Fibroblast of villous mesenchyme (primary cell): ENCODE measurements around the gene COPS3. TPM values are rescaled to one million over a fixed set of nuclear protein-coding genes. Genes with fewer than 3 reads are reported as not detected.
"Not testable (repeated sequence)": the region's sequence is repeated elsewhere in the genome, so short reads cannot be mapped to it uniquely, and the experiment has no call there.

Experiments
- DNase-seq: peaks from one replicate; pipeline ENCODE4 v3.0.0-alpha.2; 2010; ENCODE audit warnings: low read depth
- H3K4me3 ChIP-seq: 2 replicates; pipeline ENCODE4 v1.5.1; 2011; ENCODE audit warnings: low read depth, mild to moderate bottlenecking, low read length
- total RNA-seq: library from RNA; depleted of rRNA; stranded (reverse); fragments of >200 nt; gene quantifications from 2 replicates; pipeline ENCODE4 v1.2.3, GENCODE V29; 2012
- TF ChIP-seq, protein P1 (sequence below): IDR thresholded peaks from 2 replicates; pipeline ENCODE4 v1.5.1; 2012; ENCODE audit warnings: low read depth, mild to moderate bottlenecking, low read length; ENCODE audit not compliant: insufficient read depth

Gene COPS3
- total RNA-seq, 1 donor, result 93.7 TPM

DNA sequence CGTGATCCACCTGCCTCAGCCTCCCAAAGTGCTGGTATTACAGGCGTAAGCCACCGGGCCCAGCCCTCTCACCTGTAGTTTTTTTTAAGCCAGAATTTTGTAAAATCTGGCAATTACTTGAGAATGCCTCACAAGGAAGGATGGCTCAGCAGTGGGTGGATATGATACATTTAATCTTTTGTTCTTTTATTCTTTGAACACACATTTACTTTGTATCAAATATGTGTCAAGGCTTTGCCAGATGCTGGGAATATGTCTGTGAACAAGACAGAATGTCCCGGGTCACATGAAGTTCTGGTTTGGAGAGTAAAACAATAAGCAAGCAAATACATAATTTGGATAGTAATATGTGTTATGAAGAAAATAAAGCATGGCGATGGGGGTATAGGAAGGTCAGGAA is 4.9 kb upstream of the COPS3 start:
- no peak overlapping the region for H3K4me3 ChIP-seq
- TF ChIP-seq, protein P1, sequence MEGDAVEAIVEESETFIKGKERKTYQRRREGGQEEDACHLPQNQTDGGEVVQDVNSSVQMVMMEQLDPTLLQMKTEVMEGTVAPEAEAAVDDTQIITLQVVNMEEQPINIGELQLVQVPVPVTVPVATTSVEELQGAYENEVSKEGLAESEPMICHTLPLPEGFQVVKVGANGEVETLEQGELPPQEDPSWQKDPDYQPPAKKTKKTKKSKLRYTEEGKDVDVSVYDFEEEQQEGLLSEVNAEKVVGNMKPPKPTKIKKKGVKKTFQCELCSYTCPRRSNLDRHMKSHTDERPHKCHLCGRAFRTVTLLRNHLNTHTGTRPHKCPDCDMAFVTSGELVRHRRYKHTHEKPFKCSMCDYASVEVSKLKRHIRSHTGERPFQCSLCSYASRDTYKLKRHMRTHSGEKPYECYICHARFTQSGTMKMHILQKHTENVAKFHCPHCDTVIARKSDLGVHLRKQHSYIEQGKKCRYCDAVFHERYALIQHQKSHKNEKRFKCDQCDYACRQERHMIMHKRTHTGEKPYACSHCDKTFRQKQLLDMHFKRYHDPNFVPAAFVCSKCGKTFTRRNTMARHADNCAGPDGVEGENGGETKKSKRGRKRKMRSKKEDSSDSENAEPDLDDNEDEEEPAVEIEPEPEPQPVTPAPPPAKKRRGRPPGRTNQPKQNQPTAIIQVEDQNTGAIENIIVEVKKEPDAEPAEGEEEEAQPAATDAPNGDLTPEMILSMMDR, result no peak

DNA sequence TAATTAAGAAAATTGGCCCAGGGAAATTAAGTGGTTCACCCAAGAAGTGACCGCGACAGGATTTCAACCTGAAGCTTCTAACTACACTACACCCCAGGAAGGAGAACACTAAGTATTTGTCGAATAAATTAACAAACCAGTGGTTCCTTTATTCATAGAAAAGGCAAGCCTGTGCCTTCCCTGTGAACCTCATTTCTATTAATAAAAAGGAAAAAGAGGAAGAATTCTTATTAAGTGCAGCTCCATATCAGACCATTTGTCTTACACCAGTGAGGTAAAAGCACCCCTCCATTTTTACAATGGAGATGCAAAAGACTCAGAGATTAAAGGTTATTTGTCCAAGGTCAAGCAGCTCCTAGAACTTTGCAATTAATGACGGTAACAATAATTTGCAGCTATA is 1.7 kb downstream of the COPS3 start:
- DNase-seq, result no peak
- peak overlapping the region; percentile 96 for H3K4me3 ChIP-seq
- TF ChIP-seq, protein P1, result no peak

More for the DNA sequence above, 4.9 kb upstream of the COPS3 start:
- DNase-seq, result no peak

DNA sequence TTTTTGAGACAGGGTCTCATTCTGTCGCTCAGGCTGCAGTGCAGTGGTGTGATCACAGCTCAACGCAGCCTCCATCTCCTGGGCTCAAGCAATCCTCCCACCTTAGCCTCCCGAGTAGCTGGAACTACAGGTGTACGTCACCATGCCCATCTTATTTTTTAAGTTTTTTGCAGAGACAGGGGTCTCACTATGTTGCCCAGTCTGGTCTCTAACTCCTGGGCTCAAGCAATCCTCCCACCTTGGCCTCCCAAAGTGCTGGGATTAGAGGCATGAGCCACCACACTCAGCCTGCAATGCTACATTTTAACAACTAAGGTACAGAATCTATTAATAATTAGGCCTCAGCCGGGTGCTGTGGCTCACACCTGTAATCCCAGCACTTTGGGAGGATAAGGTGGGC is 3.6 kb downstream of the COPS3 start:
- DNase-seq, H3K4me3 ChIP-seq: not testable (repeated sequence)

DNA sequence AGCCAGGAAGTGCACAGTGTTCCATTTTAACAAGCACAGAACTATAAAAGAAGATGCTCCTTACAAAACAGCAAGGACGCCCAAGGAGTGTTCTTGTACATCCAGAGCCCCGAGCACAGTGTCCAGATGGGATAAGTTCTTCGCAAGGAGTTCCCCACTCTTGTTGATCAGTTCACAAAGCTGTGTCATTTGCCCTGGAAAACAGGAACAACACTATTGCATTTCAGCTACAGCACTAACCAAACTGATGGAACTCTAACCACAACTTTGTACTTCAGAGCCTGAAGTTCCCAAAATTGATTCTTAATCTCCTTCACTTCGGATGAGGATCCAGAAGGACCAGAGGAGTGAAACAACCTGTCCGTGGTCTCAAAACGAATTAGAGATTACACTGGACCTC is 5.1 kb downstream of the COPS3 start:
- TF ChIP-seq, protein P1, result no peak
- DNase-seq, result no peak
- H3K4me3 ChIP-seq, result no peak overlapping the region

DNA sequence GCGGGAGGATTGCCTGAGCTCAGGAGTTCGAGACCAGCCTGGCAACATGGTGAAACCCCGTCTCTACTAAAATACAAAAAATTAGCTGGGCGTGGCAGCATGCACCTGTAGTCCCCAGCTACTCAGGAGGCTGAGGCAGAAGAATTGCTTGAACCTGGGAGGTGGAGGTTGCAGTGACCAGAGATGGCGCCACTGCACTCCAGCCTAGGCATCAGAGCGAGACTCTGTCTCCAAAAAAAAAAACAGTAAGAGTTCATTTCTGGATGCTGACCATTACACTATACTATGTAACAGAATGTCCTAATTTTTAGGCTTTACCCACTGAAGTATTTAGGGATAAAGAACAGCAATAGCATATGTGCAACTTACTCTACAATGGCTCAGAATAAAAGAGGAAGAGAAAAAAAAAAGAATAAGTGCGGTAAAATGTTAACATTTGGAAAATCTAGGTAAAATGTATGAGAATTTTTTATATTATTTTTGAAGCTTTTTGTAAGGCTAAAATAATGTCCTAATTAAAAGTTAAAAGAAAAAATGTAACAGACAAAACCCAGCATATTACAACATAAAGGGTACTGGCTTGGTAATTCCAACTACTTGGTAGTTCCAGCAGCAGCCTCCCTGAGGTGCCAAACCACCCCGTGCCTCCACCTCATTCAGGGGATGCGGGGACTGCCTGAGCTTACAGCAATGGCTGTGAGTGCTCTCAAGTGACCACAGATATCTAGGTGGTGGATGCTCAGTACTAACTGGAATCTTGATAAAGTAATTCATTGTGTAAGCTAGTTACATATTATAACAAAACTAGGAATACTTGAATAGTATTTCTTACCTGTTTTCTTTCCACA is 10.9 kb downstream of the COPS3 start:
- no peak overlapping the region for H3K4me3 ChIP-seq
- TF ChIP-seq, protein P1, result peak; percentile 36
- peak; percentile 4 for DNase-seq

DNA sequence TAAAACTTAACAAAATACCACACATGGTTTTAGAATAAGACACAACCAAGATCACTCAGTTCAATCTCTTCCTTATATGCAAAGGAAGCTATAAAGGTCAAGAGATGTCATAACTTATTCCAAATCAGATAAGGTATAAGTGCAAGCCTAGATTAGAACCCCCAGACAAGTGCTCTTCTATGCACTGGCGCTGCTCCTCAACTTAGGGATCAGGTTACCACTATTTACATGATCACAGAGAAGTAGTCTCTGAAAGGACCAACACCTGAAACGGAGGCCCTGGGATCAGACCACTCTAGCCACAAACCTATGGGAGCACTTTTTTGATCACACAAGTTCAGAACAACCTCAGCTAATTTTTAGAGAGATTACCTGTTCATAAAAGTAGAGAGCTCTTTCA is 16.6 kb downstream of the COPS3 start:
- DNase-seq, result no peak
- no peak overlapping the region for H3K4me3 ChIP-seq
- TF ChIP-seq, protein P1, result no peak

DNA sequence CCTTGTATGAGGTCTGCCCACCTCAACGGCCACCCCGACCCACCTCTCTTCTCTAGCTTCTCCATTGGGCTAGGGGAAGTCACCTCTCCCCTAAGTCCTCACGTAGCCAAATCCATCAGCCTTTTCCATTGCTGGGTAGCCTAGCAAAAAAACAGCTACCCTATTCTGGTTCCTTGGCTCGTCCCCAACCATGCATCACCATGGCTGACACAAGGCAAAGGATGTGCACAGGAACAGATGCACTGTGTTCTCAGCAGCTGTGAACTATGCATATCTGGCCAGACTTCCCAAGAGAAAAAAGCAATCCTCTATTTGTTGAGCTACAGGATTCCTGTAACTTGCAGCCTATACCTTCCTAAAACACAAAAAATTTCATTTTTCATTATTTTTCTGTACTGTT is 22.0 kb downstream of the COPS3 start:
- no peak for DNase-seq
- TF ChIP-seq, protein P1, result no peak
- H3K4me3 ChIP-seq, result no peak overlapping the region
